Gastrocnemius medialis (tissue), 4 donors: ENCODE data around the gene RIMBP2. TPM values are rescaled to one million over a fixed set of nuclear protein-coding genes. Genes with fewer than 3 reads are reported as not detected.

Experiments used
- ATAC-seq, 2 donors: fragments of 150-250 bp; one replicate each; pipeline ENCODE4 v1.9.1; 2016
- DNase-seq, 2 donors: peaks; one replicate each; pipeline ENCODE4 v3.0.0-alpha.2; 2019
- H3K27ac ChIP-seq, 4 donors: fragments of 200-600 bp; sonication (generic); 1 replicate in 1 of 4; 2 replicates in 3 of 4; pipeline ENCODE4 v1.5.1; 2016 to 2018; ENCODE audit warnings: mild to moderate bottlenecking in 2 of 4, moderate library complexity in 1 of 4
- H3K27me3 ChIP-seq, 3 donors: fragments of 200-600 bp; sonication (generic) in 2 of 3; 1 replicate in 1 of 3; 2 replicates in 2 of 3; pipeline versions ENCODE4 v1.5.1 to v1.6.0; 2016 to 2019; ENCODE audit warnings: mild to moderate bottlenecking in 1 of 3, moderate library complexity in 1 of 3
- H3K36me3 ChIP-seq, 2 donors: fragments of 200-600 bp; sonication (generic) in 1 of 2; one replicate each; pipeline ENCODE4 v1.5.1; 2017 to 2018
- H3K4me1 ChIP-seq, 2 donors: fragments of 200-600 bp; sonication (generic) in 1 of 2; one replicate each; pipeline ENCODE4 v1.5.1; 2016 to 2017; ENCODE audit warnings: mild to moderate bottlenecking in 2 of 2
- H3K4me3 ChIP-seq, 4 donors: fragments of 200-600 bp; sonication (generic) in 3 of 4; 1 replicate in 1 of 4; 2 replicates in 3 of 4; pipeline ENCODE4 v1.5.1; 2016 to 2019; ENCODE audit warnings: mild to moderate bottlenecking in 2 of 4
- H3K9me3 ChIP-seq, 3 donors: fragments of 200-600 bp; sonication (generic) in 2 of 3; 1 replicate in 1 of 3; 2 replicates in 2 of 3; pipeline ENCODE4 v1.5.1; 2016 to 2019
- POLR2A ChIP-seq, 2 donors: fragments of 450-650 bp; IDR thresholded peaks; one replicate each; pipeline ENCODE4 v1.6.1; 2017; ENCODE audit warnings: antibody characterized with exemption in 2 of 2, mild to moderate bottlenecking in 2 of 2, moderate library complexity in 2 of 2
- in situ Hi-C, 4 donors: fragments of 200-750 bp; cut with MboI; loops; one replicate each; pipeline versions ENCODE4 v1.15.0 to v1.8.0; 2017; ENCODE audit warnings: low sequenced_read_pairs in 4 of 4
- intact Hi-C: fragments of 100-400 bp; cut with DNase I; formaldehyde crosslinking; loops from one replicate; pipeline ENCODE4 v1.15.1; 2023; ENCODE audit warnings: low total_unique reads
- total RNA-seq, 4 donors: library from RNA; depleted of rRNA; stranded (reverse); fragments of >200 nt; gene quantifications; one replicate each; pipeline versions ENCODE4 v1.1.0 to v1.2.3, GENCODE V29; 2016
- TF ChIP-seq, protein P1 (sequence below), 5 experiments: fragments of 450-650 bp in 3 of 5; fragments of 200-600 bp in 2 of 5; sonication (generic) in 2 of 5; IDR thresholded peaks in 4 of 5; conservative IDR thresholded peaks in 1 of 5; 1 replicate in 4 of 5; 2 replicates in 1 of 5; pipeline ENCODE4 v1.5.1; 2016 to 2019; ENCODE audit warnings: antibody characterized with exemption in 5 of 5, mild to moderate bottlenecking in 3 of 5, moderate library complexity in 3 of 5

Gene RIMBP2
- total RNA-seq, 4 donors from 2014 or later = 0.76 to 2.2 (median 1.2) TPM; not detected in 1

DNA sequence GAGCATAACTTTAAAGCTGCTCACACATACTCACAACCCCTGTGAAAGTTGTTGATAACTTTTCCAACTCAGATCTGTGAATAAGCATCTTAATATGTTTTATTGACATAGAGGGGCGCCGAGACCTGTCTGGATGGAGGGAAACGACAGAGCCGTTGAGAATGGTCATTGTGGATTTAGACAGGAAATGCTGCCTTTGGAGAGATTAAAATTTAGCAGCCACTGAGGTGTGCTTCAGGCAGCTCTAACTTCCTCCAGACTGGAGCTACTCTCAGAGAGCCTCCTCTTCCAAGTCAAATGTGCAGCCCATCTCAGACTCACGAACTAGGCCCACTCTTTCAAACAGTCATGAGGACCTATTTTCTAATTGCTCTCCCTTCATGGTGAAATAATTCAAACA is 90.9 kb downstream of the RIMBP2 start:
- in situ Hi-C loops = no loop called here
- H3K9me3 ChIP-seq = no peaks in the 10 kb centered on the region
- peaks cover 0 to 3% (median 0%) of the 10 kb centered on the region in 3 donors for H3K27me3 ChIP-seq
- no peak overlapping the region for H3K4me3 ChIP-seq
- TF ChIP-seq, protein P1, sequence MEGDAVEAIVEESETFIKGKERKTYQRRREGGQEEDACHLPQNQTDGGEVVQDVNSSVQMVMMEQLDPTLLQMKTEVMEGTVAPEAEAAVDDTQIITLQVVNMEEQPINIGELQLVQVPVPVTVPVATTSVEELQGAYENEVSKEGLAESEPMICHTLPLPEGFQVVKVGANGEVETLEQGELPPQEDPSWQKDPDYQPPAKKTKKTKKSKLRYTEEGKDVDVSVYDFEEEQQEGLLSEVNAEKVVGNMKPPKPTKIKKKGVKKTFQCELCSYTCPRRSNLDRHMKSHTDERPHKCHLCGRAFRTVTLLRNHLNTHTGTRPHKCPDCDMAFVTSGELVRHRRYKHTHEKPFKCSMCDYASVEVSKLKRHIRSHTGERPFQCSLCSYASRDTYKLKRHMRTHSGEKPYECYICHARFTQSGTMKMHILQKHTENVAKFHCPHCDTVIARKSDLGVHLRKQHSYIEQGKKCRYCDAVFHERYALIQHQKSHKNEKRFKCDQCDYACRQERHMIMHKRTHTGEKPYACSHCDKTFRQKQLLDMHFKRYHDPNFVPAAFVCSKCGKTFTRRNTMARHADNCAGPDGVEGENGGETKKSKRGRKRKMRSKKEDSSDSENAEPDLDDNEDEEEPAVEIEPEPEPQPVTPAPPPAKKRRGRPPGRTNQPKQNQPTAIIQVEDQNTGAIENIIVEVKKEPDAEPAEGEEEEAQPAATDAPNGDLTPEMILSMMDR (IDR thresholded peaks at IDR 0.05 in 4 of 5, conservative IDR thresholded peaks at IDR 0.05 in 1 of 5) = no peak
- no peak for TF ChIP-seq POLR2A (IDR thresholded peaks at IDR 0.05)
- no peak overlapping the region for H3K27ac ChIP-seq
- intact Hi-C loops = no loop called here
- no peaks in the 10 kb centered on the region for H3K4me1 ChIP-seq
- no peaks in the 10 kb centered on the region for H3K36me3 ChIP-seq
- ATAC-seq (no peak), DNase-seq (no peak)

DNA sequence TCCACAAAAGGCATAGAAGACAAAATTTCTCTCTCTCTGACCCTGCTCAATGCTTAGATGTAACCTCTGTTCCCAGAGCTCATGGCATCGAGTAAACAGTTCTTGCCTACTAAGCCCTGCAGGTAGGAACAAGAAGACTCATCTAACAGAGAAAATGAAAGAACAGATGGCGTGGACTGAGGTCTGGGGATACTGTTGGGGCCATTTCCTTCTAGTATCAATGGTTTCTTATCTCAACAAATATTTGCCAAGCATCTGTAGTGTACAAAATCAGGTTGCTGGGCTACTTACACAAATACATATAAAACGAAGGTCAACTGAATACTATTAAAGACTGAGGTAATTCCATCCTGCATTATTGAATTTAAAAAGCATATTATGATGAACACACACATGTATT is 93.3 kb downstream of the RIMBP2 start:
- in situ Hi-C loops = no loop called here
- no peaks in the 10 kb centered on the region for H3K36me3 ChIP-seq

DNA sequence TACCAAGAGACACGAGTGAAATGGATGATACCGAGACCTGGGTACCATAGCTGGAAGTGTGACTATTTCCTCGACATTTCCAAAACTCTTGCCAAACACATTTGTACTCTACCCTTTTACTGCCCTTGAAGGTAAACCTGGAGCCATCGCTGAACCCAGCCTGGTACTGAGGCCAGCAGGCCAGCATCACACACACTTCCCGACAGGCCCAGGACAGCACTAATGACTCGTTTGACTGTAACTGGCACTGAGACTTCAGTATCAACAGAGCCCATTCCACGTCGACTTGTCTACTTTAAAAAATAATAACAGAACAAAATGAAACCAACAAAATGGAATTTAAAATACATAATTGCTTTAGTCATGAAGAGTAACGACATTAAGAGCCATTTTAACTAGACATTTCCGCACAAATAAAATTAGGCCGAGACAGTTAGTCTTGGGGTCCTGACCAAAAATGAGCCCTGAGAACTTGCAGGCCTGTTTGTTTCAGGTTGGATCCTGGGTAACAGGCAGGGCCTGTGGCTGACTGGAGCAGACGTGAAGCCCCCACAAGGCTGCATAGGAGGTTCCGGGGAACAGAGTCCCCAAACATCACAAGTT is 94.3 kb downstream of the RIMBP2 start:
- Histone ChIP-seq H3K36me3 (no peaks in the 10 kb centered on the region), H3K27ac (no peak overlapping the region), H3K9me3 (no peaks in the 10 kb centered on the region), H3K4me1 (no peaks in the 10 kb centered on the region), H3K4me3 (no peak overlapping the region), H3K27me3 (no peaks in the 10 kb centered on the region)
- no peak for DNase-seq
- in situ Hi-C loops (no loop called here), intact Hi-C loops (no loop called here)
- ATAC-seq = no peak
- no peak for TF ChIP-seq POLR2A (IDR thresholded peaks at IDR 0.05)
- TF ChIP-seq, protein P1 (IDR thresholded peaks at IDR 0.05 in 4 of 5, conservative IDR thresholded peaks at IDR 0.05 in 1 of 5) = no peak

More for the DNA sequence above, 93.3 kb downstream of the RIMBP2 start:
- H3K9me3 ChIP-seq = no peaks in the 10 kb centered on the region
- no peaks in the 10 kb centered on the region for H3K4me1 ChIP-seq
- intact Hi-C loops = no loop called here
- no peak for DNase-seq
- peaks cover 0 to under 1% (median 0%) of the 10 kb centered on the region in 3 donors for H3K27me3 ChIP-seq
- no peak for TF ChIP-seq POLR2A (IDR thresholded peaks at IDR 0.05)
- TF ChIP-seq, protein P1 (IDR thresholded peaks at IDR 0.05 in 4 of 5, conservative IDR thresholded peaks at IDR 0.05 in 1 of 5) = no peak
- no peak overlapping the region for H3K27ac ChIP-seq
- no peak for ATAC-seq
- no peak overlapping the region for H3K4me3 ChIP-seq

DNA sequence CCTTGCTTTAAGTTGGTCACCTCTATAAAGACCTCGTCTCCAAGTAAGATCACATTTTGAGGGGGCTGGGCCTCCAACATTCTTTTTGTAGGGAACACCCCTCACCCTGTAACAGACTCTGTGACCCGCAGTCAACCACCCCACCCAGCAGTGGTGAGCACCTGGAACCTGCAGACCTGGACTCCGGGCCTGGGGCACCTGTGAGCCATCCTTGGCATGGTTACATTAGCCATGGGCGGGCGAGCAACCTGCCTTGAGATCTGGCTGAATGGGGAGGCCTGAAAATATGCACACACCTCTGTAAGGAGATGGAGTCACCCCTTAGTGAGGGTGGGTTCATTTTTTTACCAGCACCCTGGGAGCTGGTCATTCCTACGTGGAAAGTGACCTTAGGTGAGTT is 95.3 kb downstream of the RIMBP2 start:
- Histone ChIP-seq H3K9me3 (no peaks in the 10 kb centered on the region), H3K27ac (no peak overlapping the region), H3K4me1 (no peaks in the 10 kb centered on the region), H3K27me3 (no peaks in the 10 kb centered on the region), H3K4me3 (no peak overlapping the region), H3K36me3 (no peaks in the 10 kb centered on the region)
- intact Hi-C loops (no loop called here), in situ Hi-C loops (no loop called here)
- DNase-seq (no peak), ATAC-seq (no peak)
- TF ChIP-seq, protein P1 (IDR thresholded peaks at IDR 0.05 in 4 of 5, conservative IDR thresholded peaks at IDR 0.05 in 1 of 5) = no peak
- TF ChIP-seq POLR2A (IDR thresholded peaks at IDR 0.05) = no peak

DNA sequence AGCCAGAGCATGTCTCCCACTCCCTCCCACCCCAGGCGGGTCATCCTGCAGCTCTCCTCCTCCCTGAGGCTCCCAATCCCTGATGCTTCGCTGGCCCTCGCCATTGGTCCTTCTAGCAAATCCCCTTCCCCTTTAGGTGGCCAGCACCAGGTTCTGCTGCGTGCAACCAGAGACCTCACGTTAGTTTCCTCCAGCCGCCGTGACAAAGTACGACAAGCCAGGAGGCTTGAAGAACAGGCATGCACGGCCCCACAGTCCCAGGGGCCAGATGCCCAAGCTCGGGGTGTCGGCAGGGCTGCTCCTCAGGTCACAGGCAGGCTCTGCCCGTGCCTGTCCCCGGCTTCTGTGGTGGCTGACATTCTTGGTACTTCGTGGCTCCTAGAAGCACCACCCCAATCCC is 95.8 kb downstream of the RIMBP2 start:
- Histone ChIP-seq H3K27me3 (no peaks in the 10 kb centered on the region), H3K4me3 (no peak overlapping the region), H3K4me1 (no peaks in the 10 kb centered on the region), H3K27ac (no peak overlapping the region), H3K36me3 (no peaks in the 10 kb centered on the region), H3K9me3 (no peaks in the 10 kb centered on the region)
- ATAC-seq = no peak
- in situ Hi-C loops = no loop called here
- intact Hi-C loops = no loop called here
- DNase-seq = no peak
- TF ChIP-seq, protein P1 (IDR thresholded peaks at IDR 0.05 in 4 of 5, conservative IDR thresholded peaks at IDR 0.05 in 1 of 5) = no peak
- no peak for TF ChIP-seq POLR2A (IDR thresholded peaks at IDR 0.05)
